Common myeloid progenitor, CD34-positive (primary cell): ENCODE data around the gene PSORS1C1.

Experiments
- CTCF ChIA-PET: fragments of 350-600 bp; sonication (Branson Sonifier 250); formaldehyde crosslinking; loops from one replicate; lab custom pipeline; 2021; ENCODE audit warnings: antibody characterized with exemption; lab: Charles Lee
- POLR2A ChIA-PET: fragments of 350-600 bp; sonication (Branson Sonifier 250); formaldehyde crosslinking; loops from one replicate; lab custom pipeline; 2021; ENCODE audit warnings: antibody characterized with exemption; lab: Charles Lee
- DNase-seq, 3 donors: peaks; one replicate each; pipeline versions ENCODE4 v3.0.0 to v3.0.0-alpha.2; 2013
- H3K27ac ChIP-seq, 2 experiments: 1 replicate in 1 of 2; 2 replicates in 1 of 2; pipeline ENCODE4 v1.7.0; 2013; ENCODE audit warnings: inconsistent platforms in 2 of 2, low read length in 2 of 2, mild to moderate bottlenecking in 2 of 2, low read depth in 1 of 2, moderate library complexity in 1 of 2; ENCODE audit not compliant: severe bottlenecking in 2 of 2, insufficient read depth in 1 of 2, poor library complexity in 1 of 2
- H3K27me3 ChIP-seq, 5 experiments: replicated peaks in 2 of 5; 1 replicate in 3 of 5; 2 replicates in 2 of 5; pipeline versions ENCODE4 v1.6.1 to v1.7.0; 2013; ENCODE audit warnings: low read length in 4 of 5, mild to moderate bottlenecking in 2 of 5, moderate library complexity in 2 of 5, inconsistent platforms in 1 of 5; ENCODE audit not compliant: insufficient read depth in 5 of 5, control insufficient read depth in 4 of 5
- H3K36me3 ChIP-seq, 4 experiments: 1 replicate in 2 of 4; 2 replicates in 2 of 4; pipeline versions ENCODE4 v1.6.1 to v1.7.0; 2013; ENCODE audit warnings: low read length in 3 of 4, control low read depth in 1 of 4, mild to moderate bottlenecking in 1 of 4; ENCODE audit not compliant: control insufficient read depth in 4 of 4, insufficient read depth in 4 of 4
- H3K4me1 ChIP-seq, 4 experiments: 1 replicate in 3 of 4; 2 replicates in 1 of 4; pipeline versions ENCODE4 v1.6.1 to v1.7.1; 2013; ENCODE audit warnings: low read length in 3 of 4, mild to moderate bottlenecking in 3 of 4, control low read depth in 1 of 4, inconsistent platforms in 1 of 4, moderate library complexity in 1 of 4; ENCODE audit not compliant: control insufficient read depth in 4 of 4, insufficient read depth in 4 of 4; ENCODE audit errors: control extremely low read depth in 1 of 4
- H3K4me3 ChIP-seq, 7 experiments: 1 replicate in 4 of 7; 2 replicates in 3 of 7; pipeline versions ENCODE4 v1.5.1 to v1.7.0; 2013; ENCODE audit warnings: mild to moderate bottlenecking in 7 of 7, low read length in 6 of 7, moderate library complexity in 6 of 7, inconsistent platforms in 2 of 7, low read depth in 2 of 7, control low read depth in 1 of 7; ENCODE audit not compliant: insufficient read depth in 4 of 7, control insufficient read depth in 1 of 7; ENCODE audit errors: extremely low read depth in 1 of 7
- H3K9me3 ChIP-seq, 5 experiments: 1 replicate in 4 of 5; 2 replicates in 1 of 5; pipeline versions ENCODE4 v1.6.1 to v1.7.1; 2013; ENCODE audit warnings: low read length in 4 of 5, mild to moderate bottlenecking in 2 of 5, inconsistent platforms in 1 of 5, low read depth in 1 of 5, moderate library complexity in 1 of 5; ENCODE audit not compliant: control insufficient read depth in 4 of 5, insufficient read depth in 2 of 5; ENCODE audit errors: control extremely low read depth in 1 of 5
- whole genome bisulfite sequencing: methylation state at CpG from one replicate; pipeline ENCODE4 v1.1.5; 2013; ENCODE audit not compliant: insufficient coverage; 5-methylcytosine and 5-hydroxymethylcytosine counted together

PSORS1C1 gene

GRCh38 chr6:31130751-31131150 lies 16.2 kb downstream of the PSORS1C1 start:
- Histone ChIP-seq H3K27ac (no peak overlapping the region), H3K27me3 (peaks cover 0 to under 1% (median 0%) of the 10 kb centered on the region in 5 experiments), H3K4me3 (no peak overlapping the region), H3K9me3 (no peaks in the 10 kb centered on the region), H3K4me1 (peaks cover 0 to 5% (median 2%) of the 10 kb centered on the region in 4 experiments), H3K36me3 (no peaks in the 10 kb centered on the region)
- ChIA-PET POLR2A (no interaction called here), CTCF (interaction anchor here (0.9 to 4.6 kb wide), 10 partner anchors 9 to 236 kb away, joined by 3 to 28 read pairs (median 5); partner anchors contain the start of gene PSORS1C1)
- DNase-seq: no peak
- WGBS: 100% methylated on average over 3 of the region's 3 CpGs

GRCh38 chr6:31131595-31131994 lies 17.0 kb downstream of the PSORS1C1 start:
- POLR2A ChIA-PET: no interaction called here

GRCh38 chr6:31132806-31133205 lies 18.2 kb downstream of the PSORS1C1 start:
- Histone ChIP-seq H3K4me1 (peaks cover 0 to 4% (median 3%) of the 10 kb centered on the region in 4 experiments), H3K9me3 (no peaks in the 10 kb centered on the region), H3K27me3 (peaks cover 0 to 2% (median 0%) of the 10 kb centered on the region in 5 experiments), H3K36me3 (no peaks in the 10 kb centered on the region), H3K4me3 (no peak overlapping the region), H3K27ac (no peak overlapping the region)
- WGBS: 77% methylated on average over 6 of the region's 6 CpGs
- DNase-seq: no peak
- ChIA-PET POLR2A (interaction anchor here (1.1 kb wide), 1 partner anchor 25 kb away, joined by 3 read pairs; the partner anchor contains the start of gene CCHCR1), CTCF (interaction anchor here (1.2 to 4.6 kb wide), 4 partner anchors 9 to 102 kb away, joined by 3 to 28 read pairs (median 4); partner anchors contain the start of gene PSORS1C1)

More at GRCh38 chr6:31131595-31131994, 17.0 kb downstream of the PSORS1C1 start:
- DNase-seq: no peak
- Histone ChIP-seq H3K9me3 (no peaks in the 10 kb centered on the region), H3K36me3 (no peaks in the 10 kb centered on the region), H3K27ac (no peak overlapping the region), H3K27me3 (peaks cover 0 to 2% (median 0%) of the 10 kb centered on the region in 5 experiments), H3K4me1 (peaks cover 0 to 2% (median 0%) of the 10 kb centered on the region in 4 experiments), H3K4me3 (no peak overlapping the region)
- 100% methylated on average over 2 of the region's 3 CpGs for WGBS
- CTCF ChIA-PET: interaction anchor here (1.0 to 4.6 kb wide), 6 partner anchors 8 to 234 kb away, joined by 3 to 28 read pairs (median 4); partner anchors contain the start of gene PSORS1C1

DNA sequence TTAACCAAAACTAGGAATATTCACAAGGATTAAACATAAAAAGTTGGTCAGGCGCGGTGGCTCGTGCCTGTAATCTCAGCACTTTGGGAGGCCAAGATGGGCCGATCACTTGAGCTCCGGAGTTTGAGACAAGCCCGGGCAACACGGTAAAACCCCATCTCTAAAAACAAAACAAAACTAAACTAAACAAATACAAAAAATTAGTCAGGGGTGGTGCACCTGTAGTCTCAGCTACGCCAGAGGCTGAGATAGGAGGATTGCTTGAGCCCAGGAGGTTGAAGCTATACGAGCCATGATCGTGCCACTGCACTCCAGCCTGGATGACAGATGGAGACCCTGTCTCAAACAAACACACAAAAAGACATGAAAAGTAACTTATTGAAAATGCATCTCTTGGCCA lies 21.1 kb downstream of the PSORS1C1 start:
- no peak for DNase-seq
- peaks cover 0 to 2% (median 0%) of the 10 kb centered on the region in 5 experiments for H3K27me3 ChIP-seq
- no peak overlapping the region for H3K4me3 ChIP-seq
- no peaks in the 10 kb centered on the region for H3K36me3 ChIP-seq
- ChIA-PET CTCF (interaction anchor here (0.7 to 5.1 kb wide), 4 partner anchors 9 to 256 kb away, joined by 3 to 17 read pairs (median 4); no protein-coding TSS in a partner anchor), POLR2A (no interaction called here)
- no peak overlapping the region for H3K27ac ChIP-seq
- H3K4me1 ChIP-seq: peaks cover 0 to 7% (median 4%) of the 10 kb centered on the region in 4 experiments
- 73% methylated on average over 9 of the region's 10 CpGs for WGBS
- no peaks in the 10 kb centered on the region for H3K9me3 ChIP-seq

- Histone ChIP-seq H3K27me3 (peaks cover 0 to 2% (median 0%) of the 10 kb centered on the region in 5 experiments), H3K9me3 (no peaks in the 10 kb centered on the region), H3K4me1 (peaks cover 0 to 7% (median 4%) of the 10 kb centered on the region in 4 experiments), H3K36me3 (peaks cover 0 to 17% (median 10%) of the 10 kb centered on the region in 4 experiments), H3K27ac (no peak within 1 kb of the TSS), H3K4me3 (peak within 1 kb of the TSS in 1 of 7 experiments; percentile 44)
- no peak for DNase-seq
- CTCF ChIA-PET: interaction anchor here (0.6 to 5.1 kb wide), 9 partner anchors 8 to 233 kb away, joined by 3 to 31 read pairs (median 5); no protein-coding TSS in a partner anchor
- POLR2A ChIA-PET: no interaction called here
- 100% methylated on average over 2 of the region's 4 CpGs for WGBS
Observed at GRCh38 chr6:31138982-31139381, 24.4 kb downstream of the PSORS1C1 start, which contains the start of gene PSORS1C2. Gene PSORS1C2, minus strand, starts transcription at chr6:31139066. Its CDS starts 40 bp downstream, at chr6:31139026.

GRCh38 chr6:31139599-31139998 lies 25.0 kb downstream of the PSORS1C1 start:
- Histone ChIP-seq H3K27me3 (peaks cover 0 to 2% (median 0%) of the 10 kb centered on the region in 5 experiments), H3K9me3 (no peaks in the 10 kb centered on the region), H3K4me1 (peaks cover 0 to 7% (median 4%) of the 10 kb centered on the region in 4 experiments), H3K4me3 (no peak overlapping the region), H3K27ac (no peak overlapping the region), H3K36me3 (peaks cover 3 to 21% (median 14%) of the 10 kb centered on the region in 4 experiments)
- CTCF ChIA-PET: interaction anchor here (0.6 to 5.1 kb wide), 6 partner anchors 8 to 57 kb away, joined by 3 to 31 read pairs (median 8); no protein-coding TSS in a partner anchor
- DNase-seq: no peak
- POLR2A ChIA-PET: no interaction called here
- WGBS: 95% methylated on average over 3 of the region's 4 CpGs

DNA sequence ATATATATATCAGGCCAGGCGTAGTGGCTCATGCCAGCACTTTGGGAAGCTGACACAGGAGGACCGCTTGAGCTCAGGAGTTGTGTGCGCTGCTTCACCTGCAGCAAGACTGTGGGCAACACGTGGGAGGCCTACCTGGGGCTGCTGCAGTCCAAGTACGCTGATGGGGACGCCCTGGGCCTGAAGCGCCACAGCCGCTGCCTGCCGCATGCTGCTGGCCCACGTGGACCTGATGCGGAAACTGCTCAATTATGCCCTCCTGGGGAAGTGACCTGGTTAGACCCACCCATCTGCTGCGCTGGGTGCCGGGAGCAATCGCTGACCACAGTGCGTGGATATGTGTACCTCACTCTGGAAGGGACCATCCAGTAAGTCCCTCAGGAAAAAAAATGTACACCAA lies 26.0 kb downstream of the PSORS1C1 start:
- no peak for DNase-seq
- H3K4me1 ChIP-seq: peaks cover 0 to 7% (median 4%) of the 10 kb centered on the region in 4 experiments
- CTCF ChIA-PET: interaction anchor here (4.1 kb wide), 1 partner anchor 51 kb away, joined by 31 read pairs; no protein-coding TSS in a partner anchor
- no peaks in the 10 kb centered on the region for H3K9me3 ChIP-seq
- H3K4me3 ChIP-seq: no peak overlapping the region
- POLR2A ChIA-PET: no interaction called here
- peaks cover 0 to 2% (median 0%) of the 10 kb centered on the region in 5 experiments for H3K27me3 ChIP-seq
- H3K27ac ChIP-seq: no peak overlapping the region
- H3K36me3 ChIP-seq: peaks cover 3 to 31% (median 20%) of the 10 kb centered on the region in 4 experiments
- 91% methylated on average over 13 of the region's 15 CpGs for WGBS
